HG03432 (cell line): ENCODE data around the gene DNAJC19.
"Not testable (repeated sequence)": the region's sequence is repeated elsewhere in the genome, so short reads cannot be mapped to it uniquely, and the experiment has no call there.

Experiments used
- ATAC-seq: cut with Tn5 transposase; IDR thresholded peaks from one replicate; pipeline ENCODE4 v1.9.1; 2021; ENCODE audit warnings: mild to moderate bottlenecking, moderate library complexity; ENCODE audit not compliant: unreplicated experiment

Gene DNAJC19

DNA sequence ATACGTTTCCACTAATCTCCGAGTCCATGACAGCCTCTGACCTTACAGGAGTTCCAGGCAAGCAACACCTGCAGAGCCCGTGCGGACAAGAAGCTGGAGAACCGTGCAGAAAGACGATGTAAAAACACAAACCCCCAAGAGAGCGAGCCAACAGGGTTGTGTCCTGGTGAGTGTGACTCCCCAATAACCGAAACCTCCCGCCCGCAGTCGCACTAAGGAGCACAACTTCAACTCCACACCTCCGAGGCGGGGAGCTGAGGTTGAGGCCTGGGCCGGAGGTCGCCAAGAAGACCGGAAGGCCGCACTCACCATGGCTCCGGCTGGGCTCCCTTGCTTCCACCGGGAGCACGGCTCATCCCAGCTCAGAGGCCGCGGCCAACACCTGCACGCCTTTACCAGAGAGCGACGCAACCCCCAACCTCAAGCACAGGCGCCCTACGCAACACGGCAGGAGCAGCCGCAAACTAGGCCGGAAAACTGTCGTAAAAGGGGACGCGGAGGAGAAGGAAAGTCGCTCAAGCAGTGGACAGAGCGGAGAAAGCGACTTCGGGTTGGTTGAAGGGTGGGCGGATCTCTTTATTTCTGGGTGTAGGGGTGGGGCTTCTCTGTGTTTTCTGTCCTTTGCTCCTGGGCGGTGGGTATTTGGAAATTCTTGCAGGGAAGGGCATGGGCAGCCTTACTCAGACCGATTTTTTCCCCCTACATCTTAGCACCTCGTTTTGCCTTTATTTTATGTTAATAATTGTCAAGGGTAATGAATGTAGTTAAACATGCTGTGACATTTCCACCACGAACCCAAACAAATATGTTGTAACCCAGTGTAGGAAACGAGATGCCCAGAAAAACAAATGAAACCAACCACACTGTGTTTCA lies at the start of gene DNAJC19:
DNAJC19 (minus strand) TSS at position 446 of the 873 bp plus-strand sequence; CDS start at position 312, 134 bp downstream.
- ATAC-seq = peak; percentile 97

- ATAC-seq = no peak
These were observed 41.4 kb upstream of the DNAJC19 start for GRCh38 chr3:181030948-181031347.

DNA sequence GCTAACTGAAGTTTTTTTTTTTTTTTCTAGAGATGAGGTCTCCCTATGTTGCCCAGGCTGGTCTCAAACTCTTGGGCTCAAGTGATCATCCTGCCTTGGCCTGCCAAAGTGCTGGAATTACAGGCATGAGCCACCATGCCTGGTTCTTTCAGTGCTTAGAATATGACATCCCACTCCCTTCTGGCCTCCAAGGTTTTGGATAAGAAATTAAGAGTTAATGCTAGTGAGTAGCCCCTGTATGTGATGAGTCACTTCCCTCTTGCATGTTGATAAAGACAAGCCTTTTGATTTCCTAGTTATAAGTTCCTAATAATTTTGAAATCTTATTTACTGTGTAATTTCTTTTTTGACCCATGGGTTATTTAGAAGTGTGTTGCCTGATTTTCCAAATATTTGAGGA lies 35.7 kb upstream of the DNAJC19 start:
- ATAC-seq = no peak

GRCh38 chr3:181017690-181018089 lies 28.2 kb upstream of the DNAJC19 start:
- ATAC-seq = no peak

DNA sequence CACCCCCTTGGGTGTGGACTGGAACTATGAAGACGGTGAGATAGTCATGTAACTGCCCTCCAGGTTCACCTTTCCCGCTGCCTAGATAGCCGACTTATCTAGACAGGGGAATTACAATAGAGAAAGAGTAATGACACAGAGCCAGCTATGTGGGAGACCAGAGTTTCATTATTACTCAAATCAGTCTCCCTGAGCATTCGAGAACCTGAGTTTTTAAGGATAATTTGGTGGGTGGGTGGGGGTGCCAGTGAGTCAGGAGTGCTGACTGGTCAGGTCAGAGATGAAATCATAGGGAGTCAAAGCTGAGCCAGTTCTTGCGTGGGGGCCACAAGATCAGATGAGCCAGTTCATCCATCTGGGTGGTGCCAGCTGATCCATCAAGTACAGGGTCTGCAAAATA lies 19.7 kb upstream of the DNAJC19 start:
- peak; percentile 69 for ATAC-seq

DNA sequence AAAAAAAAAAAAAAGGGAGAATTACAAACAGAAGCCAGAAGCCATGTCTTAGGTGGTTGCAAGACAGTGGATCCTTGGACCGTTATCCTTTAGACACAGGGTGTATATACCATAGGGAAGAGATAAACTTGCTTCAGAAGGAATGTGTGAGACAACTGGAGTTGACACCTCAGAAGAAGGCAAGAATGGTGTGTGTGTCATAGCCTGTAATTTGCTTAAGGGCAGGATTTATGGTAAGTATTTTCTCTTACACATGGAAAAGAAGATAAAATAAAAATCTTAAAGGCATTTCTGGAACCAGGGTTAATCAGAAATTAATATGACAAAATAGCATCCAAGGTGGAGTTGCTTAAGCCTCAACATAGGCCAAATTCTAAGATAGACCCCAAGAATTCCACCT lies 19.3 kb upstream of the DNAJC19 start:
- no peak for ATAC-seq

DNA sequence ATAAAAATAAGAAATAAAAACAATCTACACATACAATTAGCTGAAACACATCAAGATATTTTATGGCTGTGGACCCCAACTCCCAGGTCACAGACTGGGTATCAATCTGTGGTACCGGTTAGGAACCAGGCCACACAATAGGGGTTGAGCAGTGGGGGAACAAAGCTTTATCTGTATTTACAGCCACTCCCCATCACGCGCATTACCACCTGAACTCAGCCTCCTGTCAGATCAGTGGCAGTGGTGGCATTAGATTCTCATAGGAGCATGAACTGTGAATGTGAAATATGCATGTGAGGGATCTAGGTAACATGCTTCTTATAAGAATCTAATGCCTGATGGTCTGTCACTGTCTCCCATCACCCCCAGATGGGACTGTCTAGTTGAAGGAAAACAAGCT lies 17.7 kb upstream of the DNAJC19 start:
- no peak for ATAC-seq

GRCh38 chr3:181006541-181006940 lies 17.0 kb upstream of the DNAJC19 start:
- no peak for ATAC-seq

DNA sequence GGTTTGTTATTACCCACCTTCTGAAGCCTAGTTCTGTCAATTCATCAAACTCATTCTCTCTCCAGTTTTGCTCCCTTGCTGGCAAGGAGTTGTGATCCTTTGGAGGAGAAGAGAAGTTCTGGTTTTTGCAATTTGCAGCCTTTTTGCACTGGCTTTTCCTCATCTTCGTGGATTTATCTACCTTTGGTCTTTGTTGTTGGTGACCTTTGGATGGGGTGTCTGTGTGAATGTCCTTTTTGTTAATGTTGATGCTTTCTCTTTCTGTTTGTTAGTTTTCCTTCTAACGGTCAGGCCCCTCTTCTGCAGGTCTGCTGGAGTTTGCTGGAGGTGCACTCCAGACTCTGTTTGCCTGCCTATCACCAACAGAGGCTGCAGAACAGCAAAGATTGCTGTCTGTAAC lies 13.9 kb upstream of the DNAJC19 start:
- ATAC-seq = not testable (repeated sequence)

DNA sequence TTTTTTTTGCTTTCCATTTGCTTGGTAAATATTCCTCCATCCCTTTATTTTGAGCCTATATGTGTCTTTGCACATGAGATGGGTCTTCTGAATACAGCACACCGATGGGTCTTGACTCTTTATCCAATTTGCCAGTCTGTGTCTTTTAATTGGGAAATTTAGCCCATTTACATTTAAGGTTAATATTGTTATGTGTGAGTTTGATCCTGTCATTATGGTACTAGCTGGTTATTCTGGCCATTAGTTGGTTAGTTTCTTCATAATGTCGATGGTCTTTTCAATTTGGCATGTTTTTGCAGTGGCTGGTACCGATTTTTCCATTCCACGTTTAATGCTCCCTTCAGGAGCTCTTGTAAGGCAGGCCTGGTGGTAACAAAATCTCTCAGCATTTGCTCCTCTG lies 12.8 kb upstream of the DNAJC19 start:
- not testable (repeated sequence) for ATAC-seq

DNA sequence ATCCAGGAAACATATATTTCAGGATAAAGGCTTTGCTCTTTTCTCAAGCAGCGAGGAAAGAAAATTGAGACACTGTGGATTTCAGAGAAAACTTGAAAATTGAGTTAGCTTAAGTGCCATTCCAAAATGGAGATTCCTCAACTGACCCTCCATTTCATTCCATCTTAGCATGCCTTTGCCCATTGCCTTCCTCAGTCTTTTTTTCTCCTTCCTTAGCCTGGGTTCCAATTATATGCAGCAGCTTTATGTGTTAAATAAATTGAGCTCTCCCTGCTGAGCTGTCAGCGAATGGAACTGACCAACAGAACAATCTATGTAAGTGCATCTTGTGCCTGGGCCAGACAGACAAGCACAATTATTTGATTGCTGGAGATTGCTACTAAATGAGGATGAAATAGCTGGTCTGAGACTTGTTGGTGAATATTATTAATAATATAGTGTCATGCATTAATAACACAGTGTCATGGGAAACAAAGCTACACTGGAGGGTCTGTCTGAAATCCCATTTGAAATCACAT lies 6.9 kb upstream of the DNAJC19 start:
- no peak for ATAC-seq

- no peak for ATAC-seq
These were observed 969 bp upstream of the DNAJC19 start for GRCh38 chr3:180990505-180990904.

DNA sequence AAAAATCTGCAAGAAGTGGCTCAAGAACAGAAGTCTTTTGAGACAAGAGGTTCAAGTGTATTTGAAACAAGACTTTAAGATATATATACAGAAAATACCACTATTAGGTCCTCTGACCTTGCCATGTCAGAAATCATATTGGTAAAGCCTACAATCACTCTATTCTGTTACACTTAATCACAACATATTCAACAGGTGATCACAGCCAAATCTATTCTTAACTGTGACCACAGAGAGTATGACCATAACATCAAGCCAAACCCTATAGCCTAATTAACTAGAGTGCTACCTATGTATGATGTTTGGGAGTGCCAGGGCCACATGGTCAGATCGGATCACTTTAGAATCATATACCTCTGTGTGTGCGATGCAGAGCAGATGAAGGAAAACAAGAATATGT lies 2.2 kb downstream of the DNAJC19 start:
- no peak for ATAC-seq

GRCh38 chr3:180986366-180986765 lies 3.2 kb downstream of the DNAJC19 start:
- not testable (repeated sequence) for ATAC-seq

GRCh38 chr3:180983136-180983535 lies 6.4 kb downstream of the DNAJC19 start:
- ATAC-seq = no peak

DNA sequence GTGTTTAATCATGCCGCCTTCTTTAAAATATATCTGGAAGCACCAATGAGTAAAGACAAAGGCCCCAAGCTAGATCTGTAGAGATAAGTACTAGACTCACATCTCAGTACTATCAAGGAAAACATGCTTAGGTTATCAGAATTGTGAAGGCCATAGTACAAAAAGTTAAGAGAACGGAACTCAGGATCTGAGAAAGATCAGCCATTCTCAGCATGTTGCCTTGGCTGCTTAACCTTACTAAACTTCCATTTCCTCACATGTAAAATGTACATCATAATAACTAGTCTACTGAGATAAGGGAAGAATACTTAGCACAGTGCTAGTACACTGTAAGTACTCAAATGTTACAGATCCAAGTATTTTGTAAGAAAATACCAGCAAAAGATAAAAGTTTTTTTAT lies 7.6 kb downstream of the DNAJC19 start:
- no peak for ATAC-seq

DNA sequence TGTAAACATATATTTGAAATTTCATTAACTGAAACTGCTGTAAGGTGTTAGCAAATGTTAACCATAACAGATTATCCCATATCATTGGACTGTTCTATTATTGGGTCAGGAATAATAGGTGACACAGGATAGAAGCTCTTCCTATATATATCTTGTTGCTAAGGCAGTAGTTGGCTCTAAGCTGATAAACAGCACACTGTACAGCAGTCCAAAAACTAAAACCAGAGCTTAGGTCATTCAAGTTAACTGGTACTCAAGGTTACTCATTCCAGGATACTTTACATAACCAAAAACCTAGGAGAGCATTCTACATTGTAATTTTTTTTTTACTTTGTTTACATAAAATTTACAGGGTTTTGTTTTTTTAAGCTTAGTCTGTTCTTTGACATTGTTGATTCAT lies 8.9 kb downstream of the DNAJC19 start:
- no peak for ATAC-seq

DNA sequence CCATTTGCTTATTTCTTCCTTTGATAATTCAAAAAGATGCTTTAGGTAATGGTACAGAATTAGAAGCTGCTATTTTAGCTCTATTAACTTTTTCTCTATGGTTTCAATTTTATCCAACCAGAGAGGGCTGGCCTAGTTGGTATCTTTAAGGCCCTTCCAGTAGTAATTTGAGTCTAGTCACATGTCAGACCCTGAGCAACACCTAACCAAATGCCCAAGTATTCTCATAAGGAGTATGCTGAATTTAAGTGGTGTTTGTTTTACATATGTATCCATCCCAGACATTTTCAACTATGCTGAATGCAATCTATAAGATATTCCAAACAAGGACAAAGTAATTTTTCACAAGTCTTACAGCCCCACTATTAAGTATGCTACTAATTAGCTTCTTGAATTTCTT lies 9.6 kb downstream of the DNAJC19 start:
- no peak for ATAC-seq

DNA sequence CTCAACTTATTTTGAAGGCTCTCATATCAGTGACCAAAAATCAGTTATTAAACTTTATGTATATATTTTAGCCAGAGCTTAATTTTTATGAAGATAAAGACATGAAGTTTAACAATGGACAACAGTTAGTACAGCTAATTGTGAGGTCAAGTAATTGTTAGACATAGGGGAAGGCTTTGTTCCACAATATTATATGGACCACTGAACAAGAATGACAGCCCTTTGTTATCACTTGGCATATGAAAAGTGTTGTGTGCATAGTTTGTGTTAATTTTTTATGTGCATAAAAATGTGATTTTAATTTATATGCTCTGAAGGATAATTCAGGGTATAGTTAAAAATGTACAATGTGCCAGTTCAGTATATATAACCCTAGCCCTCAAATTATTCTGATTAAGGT lies 12.0 kb downstream of the DNAJC19 start:
- ATAC-seq = no peak

GRCh38 chr3:180974286-180974685 lies 15.2 kb downstream of the DNAJC19 start:
- ATAC-seq = no peak

DNA sequence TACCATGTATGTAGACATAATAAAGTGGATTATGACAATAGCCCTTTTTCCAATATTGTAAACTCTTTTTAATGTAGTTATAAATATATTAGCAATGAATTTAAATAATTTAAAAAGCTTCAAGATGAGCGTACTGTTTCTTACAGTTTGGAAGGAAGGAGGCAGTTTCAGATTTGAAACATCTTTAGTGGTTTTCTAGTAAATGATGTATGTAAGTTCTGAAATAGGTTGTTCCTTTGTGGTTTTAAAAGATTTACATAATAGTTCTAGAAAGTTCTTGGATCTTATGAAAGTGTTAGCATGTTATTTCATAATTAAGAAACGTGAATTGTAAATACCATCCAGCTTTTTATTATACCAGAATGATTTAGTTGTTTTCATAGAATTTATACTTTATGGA lies 16.0 kb downstream of the DNAJC19 start:
- ATAC-seq = peak; percentile 61

DNA sequence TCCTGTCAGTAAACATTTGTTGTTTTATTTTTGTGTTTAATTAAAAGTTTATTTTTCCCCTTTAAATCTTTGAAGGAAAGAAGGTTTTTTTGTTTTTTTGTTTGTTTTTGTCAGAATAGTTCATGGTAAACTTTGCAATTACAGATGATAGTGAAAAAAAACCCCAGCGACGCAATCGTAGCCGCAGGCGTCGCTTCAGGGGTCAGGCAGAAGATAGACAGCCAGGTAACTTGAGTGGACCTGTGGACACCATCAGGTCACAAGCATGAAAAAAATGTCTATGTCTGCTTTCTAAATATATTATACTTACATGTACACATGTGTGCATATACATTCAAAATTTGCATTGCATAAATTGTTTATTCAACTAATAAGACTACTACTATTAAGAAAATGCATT lies 18.6 kb downstream of the DNAJC19 start:
- ATAC-seq = no peak

GRCh38 chr3:180962530-180962929 lies 27.0 kb downstream of the DNAJC19 start:
- ATAC-seq = no peak
